Vagina (tissue), 2 donors: Measurements from ENCODE around the gene TMEM170A. TPM values are rescaled to one million over a fixed set of nuclear protein-coding genes. Genes with fewer than 3 reads are reported as not detected.
"Not testable (repeated sequence)": the region's sequence is repeated elsewhere in the genome, so short reads cannot be mapped to it uniquely, and the experiment has no call there.

Source experiments
- DNase-seq, 2 donors: peaks; one replicate each; pipeline ENCODE4 v3.0.0-alpha.2; 2017; ENCODE audit errors: extremely low spot score in 2 of 2
- H3K27ac ChIP-seq: fragments of 200-600 bp; sonication (generic); one replicate; pipeline ENCODE4 v1.5.1; 2019
- H3K27me3 ChIP-seq: fragments of 200-600 bp; sonication (generic); one replicate; pipeline ENCODE4 v1.5.1; 2019
- H3K36me3 ChIP-seq, 2 donors: fragments of 200-600 bp; sonication (generic); one replicate each; pipeline ENCODE4 v1.5.1; 2017 to 2019
- H3K4me1 ChIP-seq: fragments of 200-600 bp; sonication (generic); one replicate; pipeline ENCODE4 v1.5.1; 2019
- H3K4me3 ChIP-seq, 2 donors: fragments of 200-600 bp; sonication (generic); 1 replicate in 1 of 2; 2 replicates in 1 of 2; pipeline ENCODE4 v1.5.1; 2016 to 2019
- H3K9me3 ChIP-seq: fragments of 200-600 bp; sonication (generic); one replicate; pipeline ENCODE4 v1.5.1; 2019
- POLR2A ChIP-seq, 2 donors: fragments of 450-650 bp; IDR thresholded peaks; one replicate each; pipeline ENCODE4 v1.6.1; 2017; ENCODE audit warnings: antibody characterized with exemption in 2 of 2, mild to moderate bottlenecking in 2 of 2, moderate library complexity in 2 of 2
- POLR2AphosphoS5 ChIP-seq, 2 donors: sonication (generic); formaldehyde crosslinking; IDR thresholded peaks; one replicate each; pipeline ENCODE4 v1.9.0; 2017; ENCODE audit warnings: antibody characterized with exemption in 2 of 2, mild to moderate bottlenecking in 2 of 2, low read depth in 1 of 2; ENCODE audit not compliant: insufficient read depth in 1 of 2
- intact Hi-C: fragments of 100-400 bp; cut with DNase I; formaldehyde crosslinking; loops from one replicate; pipeline ENCODE4 v1.15.1; 2023
- total RNA-seq: library from RNA; depleted of rRNA; stranded (reverse); fragments of >200 nt; gene quantifications from one replicate; pipeline ENCODE4 v1.2.3, GENCODE V29; 2016
- TF ChIP-seq, protein P1 (sequence below), 3 experiments: fragments of 450-650 bp in 2 of 3; fragments of 200-600 bp in 1 of 3; sonication (generic) in 1 of 3; IDR thresholded peaks; one replicate each; pipeline ENCODE4 v1.5.1; 2017 to 2019; ENCODE audit warnings: antibody characterized with exemption in 3 of 3, mild to moderate bottlenecking in 2 of 3, moderate library complexity in 2 of 3

The TMEM170A gene
- total RNA-seq, 1 donor from 2014 or later, result 21.9 TPM

GRCh38 chr16:75502916-75503605 lies 38.6 kb upstream of the TMEM170A start:
- no peak for DNase-seq
- intact Hi-C loops, result no loop called here

DNA sequence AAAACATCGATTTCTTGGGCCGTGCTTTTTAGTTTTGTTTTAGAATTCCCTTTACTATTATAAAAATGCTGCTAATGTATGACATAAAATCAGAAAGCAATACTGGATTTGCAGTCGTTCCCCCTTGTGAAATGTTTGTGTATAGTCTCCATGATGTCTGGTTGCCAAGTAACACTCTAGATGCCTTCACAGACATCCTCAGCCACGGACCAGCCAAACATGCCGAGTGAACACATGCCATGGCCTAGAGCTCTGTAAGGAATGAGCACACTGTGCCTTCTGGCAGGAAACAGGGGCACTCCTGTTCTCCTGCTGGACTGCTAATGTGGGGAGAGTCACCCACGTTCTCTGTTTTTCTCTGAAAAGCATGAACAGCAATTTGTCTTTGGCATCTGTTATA lies 37.3 kb upstream of the TMEM170A start:
- DNase-seq, H3K27ac ChIP-seq, H3K4me1 ChIP-seq, H3K36me3 ChIP-seq, H3K4me3 ChIP-seq, intact Hi-C loops, H3K27me3 ChIP-seq, H3K9me3 ChIP-seq: not testable (repeated sequence)

More at GRCh38 chr16:75502916-75503605, 38.6 kb upstream of the TMEM170A start:
- Histone ChIP-seq H3K4me1 (peaks cover 5% of the 10 kb centered on the region), H3K4me3 (no peak overlapping the region), H3K27me3 (no peaks in the 10 kb centered on the region), H3K9me3 (no peaks in the 10 kb centered on the region), H3K36me3 (no peaks in the 10 kb centered on the region), H3K27ac (no peak overlapping the region)
- TF ChIP-seq, protein P1, sequence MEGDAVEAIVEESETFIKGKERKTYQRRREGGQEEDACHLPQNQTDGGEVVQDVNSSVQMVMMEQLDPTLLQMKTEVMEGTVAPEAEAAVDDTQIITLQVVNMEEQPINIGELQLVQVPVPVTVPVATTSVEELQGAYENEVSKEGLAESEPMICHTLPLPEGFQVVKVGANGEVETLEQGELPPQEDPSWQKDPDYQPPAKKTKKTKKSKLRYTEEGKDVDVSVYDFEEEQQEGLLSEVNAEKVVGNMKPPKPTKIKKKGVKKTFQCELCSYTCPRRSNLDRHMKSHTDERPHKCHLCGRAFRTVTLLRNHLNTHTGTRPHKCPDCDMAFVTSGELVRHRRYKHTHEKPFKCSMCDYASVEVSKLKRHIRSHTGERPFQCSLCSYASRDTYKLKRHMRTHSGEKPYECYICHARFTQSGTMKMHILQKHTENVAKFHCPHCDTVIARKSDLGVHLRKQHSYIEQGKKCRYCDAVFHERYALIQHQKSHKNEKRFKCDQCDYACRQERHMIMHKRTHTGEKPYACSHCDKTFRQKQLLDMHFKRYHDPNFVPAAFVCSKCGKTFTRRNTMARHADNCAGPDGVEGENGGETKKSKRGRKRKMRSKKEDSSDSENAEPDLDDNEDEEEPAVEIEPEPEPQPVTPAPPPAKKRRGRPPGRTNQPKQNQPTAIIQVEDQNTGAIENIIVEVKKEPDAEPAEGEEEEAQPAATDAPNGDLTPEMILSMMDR (IDR thresholded peaks at IDR 0.05), result no peak
- TF ChIP-seq POLR2AphosphoS5 (IDR thresholded peaks at IDR 0.05; ENCODE audit: insufficient read depth in 1 of 2, low read depth in 1 of 2), result no peak

DNA sequence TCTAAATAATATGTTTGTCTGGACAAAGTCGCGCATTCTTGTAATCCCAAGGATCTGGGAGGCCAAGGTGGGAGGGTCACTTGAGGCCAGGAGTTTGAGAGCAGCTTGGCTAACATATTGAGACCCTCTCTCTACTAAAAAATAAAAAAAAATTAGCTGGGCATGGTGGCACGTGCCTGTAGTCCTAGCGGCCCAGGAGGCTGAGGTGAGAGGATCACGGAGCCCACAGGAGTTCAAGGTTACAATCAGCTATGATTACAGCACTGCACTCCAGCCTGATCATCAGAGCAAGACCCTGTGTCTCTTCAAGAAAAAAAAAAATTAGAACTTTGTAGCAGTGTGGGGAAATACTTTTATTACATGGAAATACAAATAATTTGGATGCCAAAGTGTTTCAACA lies 36.9 kb upstream of the TMEM170A start:
- Histone ChIP-seq H3K9me3 (no peaks in the 10 kb centered on the region), H3K4me3 (no peak overlapping the region), H3K27ac (no peak overlapping the region), H3K4me1 (peaks cover 4% of the 10 kb centered on the region), H3K27me3 (no peaks in the 10 kb centered on the region), H3K36me3 (no peaks in the 10 kb centered on the region)
- TF ChIP-seq, protein P1 (IDR thresholded peaks at IDR 0.05), result no peak
- no peak for TF ChIP-seq POLR2AphosphoS5 (IDR thresholded peaks at IDR 0.05; ENCODE audit: insufficient read depth in 1 of 2, low read depth in 1 of 2)
- TF ChIP-seq POLR2A (IDR thresholded peaks at IDR 0.05), result no peak
- intact Hi-C loops, result no loop called here
- DNase-seq, result no peak

DNA sequence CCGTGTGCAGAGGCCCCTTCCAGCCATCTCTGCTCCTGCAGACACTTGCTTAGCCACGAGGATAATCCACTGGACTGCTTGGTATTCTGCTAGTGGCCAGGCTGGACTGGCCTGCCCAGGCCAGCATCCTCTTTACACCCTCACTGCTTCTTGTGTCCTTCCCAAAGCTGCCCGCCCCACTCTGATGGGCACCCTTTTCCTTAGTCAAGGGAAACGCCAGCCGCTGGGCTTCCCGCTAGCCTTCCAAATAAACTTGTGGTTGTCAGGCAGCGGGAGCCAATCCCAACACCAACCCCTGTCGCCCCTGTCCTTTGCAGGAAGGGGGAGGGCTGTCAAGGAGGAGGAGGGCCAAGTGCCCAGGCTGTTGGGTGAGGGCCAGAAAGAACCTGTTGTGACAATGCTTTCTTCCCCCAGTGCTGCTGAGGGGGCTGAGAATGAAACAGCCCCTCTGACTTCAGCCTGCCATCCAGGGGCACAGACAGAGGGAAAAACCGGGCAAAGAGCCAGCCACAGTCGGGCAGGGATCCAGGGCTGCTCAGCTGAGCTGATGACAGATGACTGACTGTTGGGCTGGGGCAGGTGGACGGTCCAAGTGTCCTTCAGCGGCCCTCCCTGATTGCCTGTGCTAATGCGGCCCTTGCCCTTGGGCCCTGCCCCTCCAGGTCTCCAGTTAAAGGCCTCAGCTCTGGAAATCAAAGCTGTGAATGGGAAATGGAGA lies 34.3 kb upstream of the TMEM170A start:
- intact Hi-C loops, H3K27ac ChIP-seq, H3K4me3 ChIP-seq, H3K36me3 ChIP-seq, H3K27me3 ChIP-seq, DNase-seq, H3K9me3 ChIP-seq: not testable (repeated sequence)
- H3K4me1 ChIP-seq, result peaks cover 12% of the 10 kb centered on the region

- Histone ChIP-seq H3K27ac (no peak overlapping the region), H3K4me1 (peaks cover 12% of the 10 kb centered on the region), H3K27me3 (no peaks in the 10 kb centered on the region), H3K9me3 (no peaks in the 10 kb centered on the region), H3K4me3 (no peak overlapping the region), H3K36me3 (no peaks in the 10 kb centered on the region)
- TF ChIP-seq POLR2AphosphoS5 (IDR thresholded peaks at IDR 0.05; ENCODE audit: insufficient read depth in 1 of 2, low read depth in 1 of 2) (no peak), POLR2A (IDR thresholded peaks at IDR 0.05) (no peak)
- TF ChIP-seq, protein P1 (IDR thresholded peaks at IDR 0.05), result no peak
- no peak for DNase-seq
- intact Hi-C loops, result no loop called here
These were observed 33.1 kb upstream of the TMEM170A start for GRCh38 chr16:75497558-75497957.

GRCh38 chr16:75495076-75495674 lies 30.7 kb upstream of the TMEM170A start, which contains the start of gene CHST6:
Gene CHST6 (minus strand): TSS chr16:75495441. CDS start chr16:75479828, 15,613 bp downstream.
- Histone ChIP-seq H3K27ac (no peak within 1 kb of the TSS), H3K27me3 (no peaks in the 10 kb centered on the region), H3K4me3 (peak within 1 kb of the TSS; percentile 40), H3K9me3 (no peaks in the 10 kb centered on the region), H3K4me1 (peaks cover 12% of the 10 kb centered on the region), H3K36me3 (no peaks in the 10 kb centered on the region)
- intact Hi-C loops, result no loop called here
- TF ChIP-seq, protein P1 (IDR thresholded peaks at IDR 0.05), result no peak
- TF ChIP-seq POLR2A (IDR thresholded peaks at IDR 0.05) (no peak), POLR2AphosphoS5 (IDR thresholded peaks at IDR 0.05; ENCODE audit: insufficient read depth in 1 of 2, low read depth in 1 of 2) (no peak)
- no peak for DNase-seq
